T-cell (primary cell): ENCODE measurements around the gene LARP6. TPM values are rescaled to one million over a fixed set of nuclear protein-coding genes. Genes with fewer than 3 reads are reported as not detected.

ENCODE experiments used
- ATAC-seq, 4 experiments: fragments of 200-7000 bp in 3 of 4; fragments of 150-1000 bp in 1 of 4; cut with Tn5 transposase; replicated peaks in 1 of 4; 1 replicate in 3 of 4; 2 replicates in 1 of 4; pipeline ENCODE4 v1.10.0; 2021; ENCODE audit warnings: moderate library complexity in 3 of 4, mild to moderate bottlenecking in 2 of 4, moderate number of reproducible peaks in 1 of 4
- CTCF ChIA-PET, 2 donors: fragments of 300-600 bp; sonication (Branson Sonifier 250); formaldehyde crosslinking; loops; one replicate each; lab custom pipeline; 2022; ENCODE audit warnings: antibody characterized with exemption in 2 of 2; lab: Charles Lee
- POLR2A ChIA-PET, 2 donors: fragments of 300-600 bp; sonication (Branson Sonifier 250); formaldehyde crosslinking; loops; one replicate each; lab custom pipeline; 2022; ENCODE audit warnings: antibody characterized with exemption in 2 of 2; lab: Charles Lee
- DNase-seq, 35 experiments: peaks; one replicate each; pipeline versions ENCODE4 v3.0.0 to v3.0.0-alpha.2; 2013 to 2023
- H3K27ac ChIP-seq: one replicate; pipeline ENCODE4 v1.5.1; 2013; ENCODE audit warnings: low read length
- H3K27me3 ChIP-seq, 2 experiments: replicated peaks in 1 of 2; 1 replicate in 1 of 2; 2 replicates in 1 of 2; pipeline versions ENCODE4 v1.6.1 to v1.7.0; 2013; ENCODE audit warnings: low read length in 1 of 2, mixed read lengths in 1 of 2; ENCODE audit not compliant: control insufficient read depth in 2 of 2, insufficient read depth in 2 of 2; ENCODE audit errors: extremely low read depth in 1 of 2
- H3K36me3 ChIP-seq, 2 donors: 1 replicate in 1 of 2; 2 replicates in 1 of 2; pipeline versions ENCODE4 v1.6.1 to v1.7.0; 2013; ENCODE audit warnings: low read length in 1 of 2; ENCODE audit not compliant: control insufficient read depth in 2 of 2, insufficient read depth in 1 of 2; ENCODE audit errors: extremely low read depth in 1 of 2
- H3K4me1 ChIP-seq, 2 experiments: 1 replicate in 1 of 2; 2 replicates in 1 of 2; pipeline versions ENCODE4 v1.6.1 to v1.7.0; 2013; ENCODE audit warnings: low read length in 2 of 2, mixed read lengths in 1 of 2; ENCODE audit not compliant: insufficient read depth in 2 of 2, control insufficient read depth in 1 of 2; ENCODE audit errors: extremely low read depth in 1 of 2
- H3K4me3 ChIP-seq, 2 donors: 1 replicate in 1 of 2; 2 replicates in 1 of 2; pipeline versions ENCODE4 v1.5.1 to v1.7.0; 2013; ENCODE audit warnings: mild to moderate bottlenecking in 2 of 2, low read length in 1 of 2, moderate library complexity in 1 of 2; ENCODE audit not compliant: control insufficient read depth in 1 of 2; ENCODE audit errors: extremely low read depth in 1 of 2
- H3K9me3 ChIP-seq: 2 replicates; pipeline ENCODE4 v1.7.0; 2013
- H3K27ac Mint-ChIP-seq, 2 donors: one replicate each; pipeline ENCODE4 v1.8.0; 2020 to 2021; ENCODE audit warnings: mild to moderate bottlenecking in 2 of 2, mixed read lengths in 2 of 2
- H3K27me3 Mint-ChIP-seq, 2 donors: one replicate each; pipeline ENCODE4 v1.8.0; 2021 to 2022; ENCODE audit warnings: mixed read lengths in 2 of 2
- H3K36me3 Mint-ChIP-seq: one replicate; pipeline ENCODE4 v1.8.0; 2021; ENCODE audit warnings: mixed read lengths
- H3K4me1 Mint-ChIP-seq, 3 donors: one replicate each; pipeline ENCODE4 v1.8.0; 2020 to 2022; ENCODE audit warnings: mixed read lengths in 3 of 3, mild to moderate bottlenecking in 1 of 3
- H3K4me3 Mint-ChIP-seq, 3 donors: one replicate each; pipeline ENCODE4 v1.8.0; 2020 to 2022; ENCODE audit warnings: mild to moderate bottlenecking in 3 of 3, mixed read lengths in 3 of 3, moderate library complexity in 3 of 3
- H3K9me3 Mint-ChIP-seq, 3 donors: one replicate each; pipeline ENCODE4 v1.8.0; 2020 to 2022; ENCODE audit warnings: mixed read lengths in 3 of 3
- WGBS: methylation state at CpG from one replicate; pipeline ENCODE4 v1.1.5; 2013; ENCODE audit warnings: missing lambda C conversion rate; ENCODE audit not compliant: insufficient coverage; 5-methylcytosine and 5-hydroxymethylcytosine counted together
- total RNA-seq, 35 experiments: library from RNA in 6 of 35; stranded (reverse) in 6 of 35; fragments of 120-200 nt in 1 of 35; gene quantifications; one replicate each; pipeline versions ENCODE4 v1.2.1 to v1.2.4 and lab custom pipeline; 2013 to 2026

Gene LARP6
- total RNA-seq, 5 donors from 2014 or later (not counting 1 experiment from before 2014, with no cell fraction given) = 0.41 to 0.49 TPM; not detected in 3

- ATAC-seq (no peak), DNase-seq (no peak)
- H3K4me1 Mint-ChIP-seq = no peaks in the 10 kb centered on the region
- Histone ChIP-seq H3K27ac (no peak overlapping the region), H3K4me3 (no peak overlapping the region), H3K9me3 (no peaks in the 10 kb centered on the region), H3K36me3 (no peaks in the 10 kb centered on the region), H3K27me3 (peaks cover 0 to 13% of the 10 kb centered on the region in 2 experiments), H3K4me1 (no peaks in the 10 kb centered on the region)
- POLR2A ChIA-PET = no interaction called here
- no CpG with 5 or more reads among the region's 3 CpGs for WGBS
- CTCF ChIA-PET = no interaction called here
- no peaks in the 10 kb centered on the region for H3K9me3 Mint-ChIP-seq
- no peak overlapping the region for H3K27ac Mint-ChIP-seq
- H3K4me3 Mint-ChIP-seq = no peak overlapping the region
- no peaks in the 10 kb centered on the region for H3K36me3 Mint-ChIP-seq
- peaks cover 9 to 15% of the 10 kb centered on the region in 2 donors for H3K27me3 Mint-ChIP-seq
Measured at GRCh38 chr15:70833422-70833821, 20.5 kb downstream of the LARP6 start.

GRCh38 chr15:70832176-70832575 lies 21.8 kb downstream of the LARP6 start:
- Histone ChIP-seq H3K4me3 (no peak overlapping the region), H3K27ac (no peak overlapping the region), H3K4me1 (no peaks in the 10 kb centered on the region), H3K27me3 (peaks cover 0 to 19% of the 10 kb centered on the region in 2 experiments), H3K9me3 (no peaks in the 10 kb centered on the region), H3K36me3 (no peaks in the 10 kb centered on the region)
- no peak for DNase-seq
- ChIA-PET POLR2A (no interaction called here), CTCF (no interaction called here)
- Mint-ChIP-seq H3K27me3 (peaks cover 11 to 15% of the 10 kb centered on the region in 2 donors), H3K4me3 (no peak overlapping the region), H3K9me3 (no peaks in the 10 kb centered on the region), H3K4me1 (no peaks in the 10 kb centered on the region), H3K36me3 (no peaks in the 10 kb centered on the region), H3K27ac (no peak overlapping the region)
- WGBS = 89% methylated on average over 20 of the region's 20 CpGs
- no peak for ATAC-seq

DNA sequence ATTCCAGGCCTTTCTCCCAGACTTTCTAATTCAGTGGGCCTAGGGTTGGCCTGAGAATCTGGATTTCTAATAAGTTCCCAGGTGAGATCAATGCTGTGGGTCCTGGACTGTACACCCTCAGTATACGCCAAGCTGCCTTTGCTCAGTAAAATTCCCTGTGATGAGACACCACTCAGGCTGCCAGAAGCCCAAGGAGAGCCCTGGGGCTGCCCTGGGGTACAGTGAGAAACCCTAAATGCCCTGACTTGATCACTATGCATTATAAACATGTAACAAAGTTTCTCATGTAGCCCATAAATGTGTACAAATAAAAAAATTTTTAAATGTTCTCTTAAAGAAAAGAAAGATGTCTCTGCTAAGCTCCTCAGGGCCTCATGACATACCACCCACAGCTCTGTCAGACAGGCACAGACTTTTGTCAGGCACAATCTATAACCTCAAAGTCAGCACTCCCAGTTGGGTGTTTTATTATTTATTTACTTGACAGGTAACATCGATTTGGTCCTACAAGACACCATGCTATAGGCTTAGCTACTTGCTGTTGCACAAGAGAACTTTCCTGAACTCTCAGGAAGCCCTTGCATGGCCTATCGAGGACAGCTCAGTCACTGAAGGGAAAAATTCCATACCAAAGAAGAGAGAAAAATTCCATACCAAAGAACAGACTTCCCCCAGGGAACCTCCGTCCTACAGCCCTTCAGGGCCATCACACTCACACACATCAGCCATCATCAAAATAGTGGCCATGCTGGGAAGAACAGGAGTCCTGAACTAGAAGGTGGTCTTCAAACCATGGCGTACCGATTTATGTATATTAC lies 22.7 kb downstream of the LARP6 start:
- H3K27me3 Mint-ChIP-seq = peaks cover 13 to 19% of the 10 kb centered on the region in 2 donors
- Histone ChIP-seq H3K27ac (no peak overlapping the region), H3K4me1 (no peaks in the 10 kb centered on the region), H3K9me3 (no peaks in the 10 kb centered on the region), H3K4me3 (no peak overlapping the region), H3K27me3 (peaks cover 0 to 18% of the 10 kb centered on the region in 2 experiments), H3K36me3 (no peaks in the 10 kb centered on the region)
- ATAC-seq = no peak
- H3K4me1 Mint-ChIP-seq = no peaks in the 10 kb centered on the region
- ChIA-PET CTCF (interaction anchor here in 1 of 2 donors (0.5 kb wide), 1 partner anchor 106 kb away, joined by 3 read pairs; no protein-coding TSS in a partner anchor), POLR2A (no interaction called here)
- 100% methylated on average over 1 of the region's 6 CpGs for WGBS
- no peaks in the 10 kb centered on the region for H3K36me3 Mint-ChIP-seq
- DNase-seq = no peak
- H3K4me3 Mint-ChIP-seq = no peak overlapping the region
- H3K9me3 Mint-ChIP-seq = no peaks in the 10 kb centered on the region
- H3K27ac Mint-ChIP-seq = no peak overlapping the region

DNA sequence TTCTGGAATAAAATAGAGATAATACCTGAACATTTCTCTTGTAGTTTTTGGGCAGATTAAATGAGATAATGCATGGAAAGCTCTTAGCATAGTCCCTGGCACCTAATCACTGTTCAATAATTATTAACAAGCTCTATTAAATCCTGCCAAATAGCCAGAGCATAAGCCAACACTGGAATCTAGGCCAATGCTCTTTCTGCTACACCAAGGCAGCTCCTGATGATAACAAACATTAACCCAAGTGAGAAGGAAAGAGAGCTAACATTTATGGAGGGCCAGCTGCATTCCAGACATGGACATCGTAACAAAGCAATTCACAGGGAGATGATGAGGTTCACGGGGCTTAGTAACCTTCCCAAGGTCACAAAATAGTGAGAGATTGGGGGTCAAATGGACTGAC lies 23.3 kb downstream of the LARP6 start:
- CTCF ChIA-PET = interaction anchor here in 1 of 2 donors (1.2 kb wide), 1 partner anchor 108 kb away, joined by 3 read pairs; no protein-coding TSS in a partner anchor
- WGBS = no CpG with 5 or more reads among the region's 2 CpGs
- H3K27me3 Mint-ChIP-seq = peaks cover 19 to 26% of the 10 kb centered on the region in 2 donors
- H3K27ac ChIP-seq = no peak overlapping the region
- H3K27ac Mint-ChIP-seq = no peak overlapping the region
- no peak overlapping the region for H3K4me3 Mint-ChIP-seq
- POLR2A ChIA-PET = no interaction called here
- H3K4me3 ChIP-seq = no peak overlapping the region
- DNase-seq (no peak), ATAC-seq (no peak)
- no peaks in the 10 kb centered on the region for H3K36me3 ChIP-seq
- H3K9me3 Mint-ChIP-seq = no peaks in the 10 kb centered on the region
- no peaks in the 10 kb centered on the region for H3K36me3 Mint-ChIP-seq
- H3K9me3 ChIP-seq = no peaks in the 10 kb centered on the region
- H3K4me1 ChIP-seq = no peaks in the 10 kb centered on the region
- peaks cover 0 to 25% of the 10 kb centered on the region in 2 experiments for H3K27me3 ChIP-seq
- no peaks in the 10 kb centered on the region for H3K4me1 Mint-ChIP-seq

GRCh38 chr15:70829371-70830166 lies 24.4 kb downstream of the LARP6 start:
- H3K36me3 ChIP-seq = no peaks in the 10 kb centered on the region
- H3K36me3 Mint-ChIP-seq = no peaks in the 10 kb centered on the region
- H3K9me3 ChIP-seq = no peaks in the 10 kb centered on the region
- no peak overlapping the region for H3K27ac ChIP-seq
- 78% methylated on average over 7 of the region's 9 CpGs for WGBS
- ATAC-seq = no peak
- no peak overlapping the region for H3K27ac Mint-ChIP-seq
- no peak for DNase-seq
- peaks cover 0 to 28% of the 10 kb centered on the region in 2 experiments for H3K27me3 ChIP-seq
- no peaks in the 10 kb centered on the region for H3K4me1 ChIP-seq
- no peaks in the 10 kb centered on the region for H3K4me1 Mint-ChIP-seq
- H3K4me3 ChIP-seq = no peak overlapping the region
- CTCF ChIA-PET = interaction anchor here in 1 of 2 donors (1.2 kb wide), 1 partner anchor 107 kb away, joined by 3 read pairs; no protein-coding TSS in a partner anchor
- H3K9me3 Mint-ChIP-seq = no peaks in the 10 kb centered on the region
- POLR2A ChIA-PET = no interaction called here
- H3K27me3 Mint-ChIP-seq = peaks cover 23 to 30% of the 10 kb centered on the region in 2 donors
- H3K4me3 Mint-ChIP-seq = no peak overlapping the region

GRCh38 chr15:70827721-70828120 lies 26.2 kb downstream of the LARP6 start:
- ChIA-PET CTCF (no interaction called here), POLR2A (no interaction called here)
- H3K4me1 ChIP-seq = no peaks in the 10 kb centered on the region
- H3K27me3 ChIP-seq = peaks cover 0 to 28% of the 10 kb centered on the region in 2 experiments
- Mint-ChIP-seq H3K36me3 (no peaks in the 10 kb centered on the region), H3K27ac (no peak overlapping the region), H3K27me3 (peaks cover 23 to 38% of the 10 kb centered on the region in 2 donors), H3K4me1 (no peaks in the 10 kb centered on the region), H3K4me3 (no peak overlapping the region), H3K9me3 (no peaks in the 10 kb centered on the region)
- no peak overlapping the region for H3K27ac ChIP-seq
- ATAC-seq (no peak), DNase-seq (no peak)
- no peak overlapping the region for H3K4me3 ChIP-seq
- no peaks in the 10 kb centered on the region for H3K36me3 ChIP-seq
- no peaks in the 10 kb centered on the region for H3K9me3 ChIP-seq
- WGBS = 86% methylated on average over 5 of the region's 6 CpGs
